ENCODE data around the gene IL11RA.

Gene IL11RA

DNA sequence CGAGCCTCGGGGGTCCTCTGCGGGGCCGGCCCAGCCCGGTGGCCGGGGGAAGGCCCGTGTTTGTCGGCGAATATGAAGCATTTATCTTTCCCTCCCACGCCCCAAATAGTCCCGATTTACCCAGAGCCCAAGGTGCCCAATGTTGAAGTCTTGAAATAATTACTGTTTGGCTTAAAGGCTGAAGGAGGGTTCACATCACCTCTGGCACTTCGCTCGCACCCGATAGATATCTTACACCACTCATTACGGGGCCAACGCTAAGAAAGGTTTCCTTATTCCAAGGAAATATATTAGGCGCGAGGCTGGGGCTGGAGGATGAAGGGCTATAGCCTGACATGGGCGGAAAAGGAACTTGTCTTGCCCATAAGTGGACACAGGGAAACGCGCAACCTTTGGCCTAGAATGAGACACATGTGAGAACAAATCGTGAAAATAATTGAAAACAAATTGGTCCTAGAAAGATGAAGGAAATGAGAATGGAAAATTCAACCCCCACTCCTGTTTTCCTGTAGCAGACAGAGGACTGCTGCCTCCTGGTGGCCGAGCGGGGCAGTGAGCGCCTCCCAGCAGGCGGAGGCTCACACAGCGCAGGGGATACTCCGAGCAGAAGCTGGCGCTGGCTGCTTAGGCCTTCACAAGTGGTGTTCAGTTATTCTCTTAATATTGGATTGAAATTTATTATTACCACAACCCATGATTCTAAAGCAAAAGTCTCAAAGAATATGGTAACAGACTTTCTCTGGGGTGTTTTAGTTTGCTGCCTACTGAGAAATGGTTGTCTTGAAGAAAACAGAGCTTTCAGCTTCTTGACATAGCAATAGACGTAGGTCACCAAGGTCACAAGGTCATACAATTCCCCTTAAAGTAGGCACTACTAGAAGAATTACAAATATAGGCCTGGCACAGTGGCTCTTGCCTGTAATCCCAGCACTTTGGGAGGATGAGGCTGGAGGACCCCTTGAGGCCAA is 50.1 kb downstream of the IL11RA start:
- Histone ChIP-seq H3K9ac (ENCODE audit: insufficient read length, low read depth) (peak overlapping the region; percentile 74), H3K27me3 (ENCODE audit: insufficient read depth, insufficient read length) (peaks cover 35% of the 10 kb centered on the region), H3K36me3 (ENCODE audit: insufficient read depth, insufficient read length, low read length) (no peaks in the 10 kb centered on the region), H3K4me3 (ENCODE audit: insufficient read length, low read depth) (peak overlapping the region; percentile 46), H3K9me3 (ENCODE audit: insufficient read depth, low read length) (peaks cover 19% of the 10 kb centered on the region; the same call in 1 of the 2 replicates), H3K4me1 (ENCODE audit: insufficient read depth, insufficient read length) (no peaks in the 10 kb centered on the region)
- peak; percentile 61 for DNase-seq (ENCODE audit: low read depth, low spot score)
- TF ChIP-seq YY1 (IDR thresholded peaks at IDR 0.05; ENCODE audit: insufficient read depth, insufficient read length) = no peak
- no peak for TF ChIP-seq ZNF274 (IDR thresholded peaks at IDR 0.05; ENCODE audit: low read depth, low read length)
- no peak for TF ChIP-seq SUZ12 (IDR thresholded peaks at IDR 0.05; ENCODE audit: extremely low read depth, insufficient read depth, insufficient read length)

DNA sequence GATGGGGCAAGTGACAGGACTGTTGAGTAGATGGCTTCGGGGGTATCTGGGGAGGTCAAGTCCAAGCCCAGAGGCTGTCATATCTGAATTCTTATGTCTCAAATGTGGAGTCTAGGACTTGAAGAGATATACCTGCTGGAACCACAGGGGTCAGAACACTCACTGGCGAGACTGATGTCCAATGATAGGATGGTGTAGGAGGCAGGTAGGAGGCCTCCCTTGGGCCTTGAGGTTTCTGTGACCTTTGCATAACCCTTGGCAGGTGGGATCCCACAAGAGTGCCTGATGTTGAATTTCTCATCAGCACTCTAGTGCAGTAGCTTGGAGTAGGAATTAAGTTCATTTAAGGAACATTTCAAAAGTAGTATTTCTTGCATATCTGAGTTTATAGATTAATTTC is 55.1 kb downstream of the IL11RA start:
- no peaks in the 10 kb centered on the region for H3K36me3 ChIP-seq (ENCODE audit: insufficient read depth, insufficient read length, low read length)
- no peaks in the 10 kb centered on the region for H3K27me3 ChIP-seq (ENCODE audit: insufficient read depth, insufficient read length)
- H3K4me1 ChIP-seq (ENCODE audit: insufficient read depth, insufficient read length) = no peaks in the 10 kb centered on the region
- H3K4me3 ChIP-seq (ENCODE audit: insufficient read length, low read depth) = no peak overlapping the region
- no peak for DNase-seq (ENCODE audit: low read depth, low spot score)
- TF ChIP-seq ZNF274 (IDR thresholded peaks at IDR 0.05; ENCODE audit: low read depth, low read length) (no peak), YY1 (IDR thresholded peaks at IDR 0.05; ENCODE audit: insufficient read depth, insufficient read length) (no peak), SUZ12 (IDR thresholded peaks at IDR 0.05; ENCODE audit: extremely low read depth, insufficient read depth, insufficient read length) (no peak)
- H3K9ac ChIP-seq (ENCODE audit: insufficient read length, low read depth) = no peak overlapping the region
- H3K9me3 ChIP-seq (ENCODE audit: insufficient read depth, low read length) = peaks cover 19% of the 10 kb centered on the region; the same call in 1 of the 2 replicates

DNA sequence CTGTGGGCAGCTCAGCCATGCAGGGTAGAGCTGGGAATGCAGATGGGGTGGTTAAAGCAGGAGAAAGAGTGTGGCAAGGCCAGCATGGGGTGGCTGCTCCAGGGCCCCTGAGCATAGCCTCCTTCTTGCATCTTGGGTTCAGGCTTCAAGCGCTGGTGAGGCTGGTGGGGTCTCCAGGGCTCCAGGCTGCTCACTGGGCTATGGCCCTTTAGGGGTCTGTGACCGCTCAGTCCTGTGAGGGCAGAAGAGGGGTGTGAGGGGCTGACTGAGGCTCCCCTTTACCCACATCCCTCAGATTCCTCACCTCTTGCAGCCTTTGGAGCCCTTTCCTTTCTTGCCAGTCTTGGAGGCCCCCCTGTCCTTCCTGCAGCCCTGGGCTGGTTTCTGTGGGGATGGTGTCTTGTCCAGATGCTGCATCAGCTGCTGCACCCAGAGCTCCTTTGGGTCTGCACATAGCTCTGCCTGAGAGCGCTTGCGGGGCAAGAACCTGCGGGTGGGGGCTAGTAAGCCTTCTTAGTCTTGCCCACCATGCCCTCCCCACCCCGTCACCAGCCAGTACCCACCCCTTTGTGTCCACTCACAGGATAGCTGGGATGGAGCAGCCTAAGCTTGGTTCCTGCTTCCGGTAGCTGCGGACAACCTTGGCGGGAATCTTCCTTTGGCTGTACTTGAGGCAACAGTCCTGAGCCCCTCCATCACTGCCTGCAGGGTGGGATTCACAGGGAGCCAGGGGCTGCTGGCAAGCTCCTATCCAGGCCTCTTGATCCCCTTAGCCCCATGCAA is 57.4 kb downstream of the IL11RA start:
- no peak for TF ChIP-seq ZNF274 (IDR thresholded peaks at IDR 0.05; ENCODE audit: low read depth, low read length)
- TF ChIP-seq YY1 (IDR thresholded peaks at IDR 0.05; ENCODE audit: insufficient read depth, insufficient read length) = no peak
- TF ChIP-seq SUZ12 (IDR thresholded peaks at IDR 0.05; ENCODE audit: extremely low read depth, insufficient read depth, insufficient read length) = no peak
- no peak for DNase-seq (ENCODE audit: low read depth, low spot score)
- no peaks in the 10 kb centered on the region for H3K36me3 ChIP-seq (ENCODE audit: insufficient read depth, insufficient read length, low read length)
- no peaks in the 10 kb centered on the region for H3K27me3 ChIP-seq (ENCODE audit: insufficient read depth, insufficient read length)
- 0 out of 2 replicates have a peak, but pooled peaks cover 1% of the 10 kb centered on the region for H3K9me3 ChIP-seq (ENCODE audit: insufficient read depth, low read length)
- H3K9ac ChIP-seq (ENCODE audit: insufficient read length, low read depth) = no peak overlapping the region
- no peaks in the 10 kb centered on the region for H3K4me1 ChIP-seq (ENCODE audit: insufficient read depth, insufficient read length)
- no peak overlapping the region for H3K4me3 ChIP-seq (ENCODE audit: insufficient read length, low read depth)

DNA sequence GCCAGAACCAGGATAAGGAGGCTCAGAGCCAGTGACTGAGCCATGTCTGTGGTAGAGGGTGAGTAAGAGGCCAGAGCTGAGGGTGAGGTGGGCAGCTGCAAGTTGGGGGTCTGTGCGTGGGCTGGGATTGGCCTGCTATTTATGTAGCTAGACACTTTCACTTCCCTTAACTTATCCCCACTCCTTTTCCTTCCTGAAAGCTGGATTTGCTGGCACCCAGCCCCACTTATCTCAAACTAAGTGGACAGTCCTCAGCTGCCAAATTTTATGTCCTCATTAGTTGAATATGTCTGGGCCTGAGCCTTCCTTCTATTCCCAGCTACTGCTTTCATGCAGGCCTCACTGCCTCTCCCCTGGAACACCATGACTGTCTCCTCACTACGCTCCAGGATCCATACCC is 58.0 kb downstream of the IL11RA start, which contains the start of gene CCL21:
CCL21 (minus strand) TSS at position 114 of the 400 bp plus-strand sequence; CDS start at position 44, 70 bp downstream.
- DNase-seq (ENCODE audit: low read depth, low spot score) = no peak
- Histone ChIP-seq H3K4me1 (ENCODE audit: insufficient read depth, insufficient read length) (no peaks in the 10 kb centered on the region), H3K9me3 (ENCODE audit: insufficient read depth, low read length) (no peaks in the 10 kb centered on the region), H3K36me3 (ENCODE audit: insufficient read depth, insufficient read length, low read length) (no peaks in the 10 kb centered on the region), H3K9ac (ENCODE audit: insufficient read length, low read depth) (no peak within 1 kb of the TSS), H3K27me3 (ENCODE audit: insufficient read depth, insufficient read length) (no peaks in the 10 kb centered on the region), H3K4me3 (ENCODE audit: insufficient read length, low read depth) (no peak within 1 kb of the TSS)
- no peak for TF ChIP-seq SUZ12 (IDR thresholded peaks at IDR 0.05; ENCODE audit: extremely low read depth, insufficient read depth, insufficient read length)
- TF ChIP-seq ZNF274 (IDR thresholded peaks at IDR 0.05; ENCODE audit: low read depth, low read length) = no peak
- no peak for TF ChIP-seq YY1 (IDR thresholded peaks at IDR 0.05; ENCODE audit: insufficient read depth, insufficient read length)
